Measurements from ENCODE around the gene P2RX6. TPM values are rescaled to one million over a fixed set of nuclear protein-coding genes. Genes with fewer than 3 reads are reported as not detected.
"Not testable (repeated sequence)": the region's sequence is repeated elsewhere in the genome, so short reads cannot be mapped to it uniquely, and the experiment has no call there.

P2RX6 gene
- total and polyA plus RNA-seq, 2 experiments from 2014 or later = 3.3 to 8.0 TPM

- H3K4me1 ChIP-seq (ENCODE audit: insufficient read depth) = peaks cover 21% of the 10 kb centered on the region
- peaks cover 33% of the 10 kb centered on the region for H3K79me2 ChIP-seq
- H3K9me2 ChIP-seq (replicated peaks; ENCODE audit: insufficient read depth) = no peaks in the 10 kb centered on the region
- 89% methylated on average over 4 of the region's 4 CpGs for WGBS (ENCODE audit: low lambda C conversion rate, missing lambda C conversion rate)
- no peaks in the 10 kb centered on the region for H4K20me1 ChIP-seq (ENCODE audit: insufficient read depth, poor library complexity, severe bottlenecking)
- no peaks in the 10 kb centered on the region for H3K36me3 ChIP-seq (replicated peaks; ENCODE audit: insufficient read depth, low read depth)
- no peak for DNase-seq (ENCODE audit: low spot score)
- TF ChIP-seq EZH2 (IDR thresholded peaks at IDR 0.05; ENCODE audit: borderline replicate concordance) (no peak), EZH2phosphoT487 (IDR thresholded peaks at IDR 0.05; ENCODE audit: low read depth, severe bottlenecking, unreplicated experiment) (no peak), CTCF (IDR thresholded peaks at IDR 0.05; ENCODE audit: poor library complexity) (no peak)
- peak overlapping the region; percentile 99 for H3K27ac ChIP-seq
- H3K9me3 ChIP-seq (ENCODE audit: low read depth) = no peaks in the 10 kb centered on the region
- H3K27me3 ChIP-seq = no peaks in the 10 kb centered on the region
- peak overlapping the region; percentile 98 for H3K4me2 ChIP-seq
- no peak overlapping the region for H2AFZ ChIP-seq
- H3K4me3 ChIP-seq = no peak overlapping the region
Measured at GRCh38 chr22:21003782-21004181, 11.2 kb upstream of the P2RX6 start.

- not testable (repeated sequence) for DNase-seq (ENCODE audit: low spot score); H3K4me3 ChIP-seq; H3K79me2 ChIP-seq; H3K4me1 ChIP-seq (ENCODE audit: insufficient read depth); H3K36me3 ChIP-seq (replicated peaks; ENCODE audit: insufficient read depth, low read depth); H4K20me1 ChIP-seq (ENCODE audit: insufficient read depth, poor library complexity, severe bottlenecking); H2AFZ ChIP-seq; H3K27me3 ChIP-seq; H3K4me2 ChIP-seq; H3K27ac ChIP-seq; H3K9me3 ChIP-seq (ENCODE audit: low read depth); H3K9me2 ChIP-seq (replicated peaks; ENCODE audit: insufficient read depth)
- WGBS (ENCODE audit: low lambda C conversion rate, missing lambda C conversion rate) = 92% methylated on average over 11 of the region's 13 CpGs
Measured at GRCh38 chr22:21009208-21009607, 5.8 kb upstream of the P2RX6 start.

GRCh38 chr22:21009638-21010425 is 5.1 kb upstream of the P2RX6 start:
- peak; percentile 88 for DNase-seq (ENCODE audit: low spot score)
- Histone ChIP-seq H3K27me3 (no peaks in the 10 kb centered on the region), H3K79me2 (no peaks in the 10 kb centered on the region), H4K20me1 (ENCODE audit: insufficient read depth, poor library complexity, severe bottlenecking) (no peaks in the 10 kb centered on the region), H3K27ac (no peak overlapping the region), H3K4me2 (no peak overlapping the region), H3K9me2 (replicated peaks; ENCODE audit: insufficient read depth) (no peaks in the 10 kb centered on the region), H3K4me3 (no peak overlapping the region), H3K36me3 (replicated peaks; ENCODE audit: insufficient read depth, low read depth) (no peaks in the 10 kb centered on the region), H2AFZ (no peak overlapping the region), H3K9me3 (ENCODE audit: low read depth) (no peaks in the 10 kb centered on the region), H3K4me1 (ENCODE audit: insufficient read depth) (peaks cover 6% of the 10 kb centered on the region)
- 57% methylated on average over 10 of the region's 10 CpGs for WGBS (ENCODE audit: low lambda C conversion rate, missing lambda C conversion rate)
- no peak for TF ChIP-seq EZH2 (IDR thresholded peaks at IDR 0.05; ENCODE audit: borderline replicate concordance)
- no peak for TF ChIP-seq CTCF (IDR thresholded peaks at IDR 0.05; ENCODE audit: poor library complexity)
- no peak for TF ChIP-seq EZH2phosphoT487 (IDR thresholded peaks at IDR 0.05; ENCODE audit: low read depth, severe bottlenecking, unreplicated experiment)

GRCh38 chr22:21010426-21011113 is 4.4 kb upstream of the P2RX6 start:
- no peaks in the 10 kb centered on the region for H4K20me1 ChIP-seq (ENCODE audit: insufficient read depth, poor library complexity, severe bottlenecking)
- H3K9me3 ChIP-seq (ENCODE audit: low read depth) = no peaks in the 10 kb centered on the region
- WGBS (ENCODE audit: low lambda C conversion rate, missing lambda C conversion rate) = 92% methylated on average over 3 of the region's 3 CpGs
- DNase-seq (ENCODE audit: low spot score) = no peak
- H3K9me2 ChIP-seq (replicated peaks; ENCODE audit: insufficient read depth) = no peaks in the 10 kb centered on the region
- no peaks in the 10 kb centered on the region for H3K79me2 ChIP-seq
- H2AFZ ChIP-seq = no peak overlapping the region
- H3K4me2 ChIP-seq = no peak overlapping the region
- H3K27ac ChIP-seq = no peak overlapping the region
- H3K36me3 ChIP-seq (replicated peaks; ENCODE audit: insufficient read depth, low read depth) = no peaks in the 10 kb centered on the region
- H3K27me3 ChIP-seq = no peaks in the 10 kb centered on the region
- TF ChIP-seq EZH2phosphoT487 (IDR thresholded peaks at IDR 0.05; ENCODE audit: low read depth, severe bottlenecking, unreplicated experiment) (no peak), EZH2 (IDR thresholded peaks at IDR 0.05; ENCODE audit: borderline replicate concordance) (no peak), CTCF (IDR thresholded peaks at IDR 0.05; ENCODE audit: poor library complexity) (no peak)
- H3K4me1 ChIP-seq (ENCODE audit: insufficient read depth) = peaks cover 13% of the 10 kb centered on the region
- no peak overlapping the region for H3K4me3 ChIP-seq

Measured in hepatocyte (in vitro differentiated cells).